ENCODE measurements around the gene HYI. TPM values are rescaled to one million over a fixed set of nuclear protein-coding genes. Genes with fewer than 3 reads are reported as not detected.
"Not testable (repeated sequence)": the region's sequence is repeated elsewhere in the genome, so short reads cannot be mapped to it uniquely, and the experiment has no call there.

The HYI gene, protein sequence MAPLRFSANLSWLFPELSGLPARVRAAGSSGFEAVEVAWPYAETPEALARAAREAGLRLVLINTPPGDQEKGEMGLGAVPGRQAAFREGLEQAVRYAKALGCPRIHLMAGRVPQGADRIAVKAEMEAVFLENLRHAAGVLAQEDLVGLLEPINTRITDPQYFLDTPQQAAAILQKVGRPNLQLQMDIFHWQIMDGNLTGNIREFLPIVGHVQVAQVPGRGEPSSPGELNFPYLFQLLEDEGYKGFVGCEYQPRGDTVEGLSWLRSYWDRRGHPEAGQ
- 12.1 and 16.7 TPM in 2 replicates for total RNA-seq (2014; rRNA removed; shearing (Covaris generic); ENCODE audit: low replicate concordance)

DNA sequence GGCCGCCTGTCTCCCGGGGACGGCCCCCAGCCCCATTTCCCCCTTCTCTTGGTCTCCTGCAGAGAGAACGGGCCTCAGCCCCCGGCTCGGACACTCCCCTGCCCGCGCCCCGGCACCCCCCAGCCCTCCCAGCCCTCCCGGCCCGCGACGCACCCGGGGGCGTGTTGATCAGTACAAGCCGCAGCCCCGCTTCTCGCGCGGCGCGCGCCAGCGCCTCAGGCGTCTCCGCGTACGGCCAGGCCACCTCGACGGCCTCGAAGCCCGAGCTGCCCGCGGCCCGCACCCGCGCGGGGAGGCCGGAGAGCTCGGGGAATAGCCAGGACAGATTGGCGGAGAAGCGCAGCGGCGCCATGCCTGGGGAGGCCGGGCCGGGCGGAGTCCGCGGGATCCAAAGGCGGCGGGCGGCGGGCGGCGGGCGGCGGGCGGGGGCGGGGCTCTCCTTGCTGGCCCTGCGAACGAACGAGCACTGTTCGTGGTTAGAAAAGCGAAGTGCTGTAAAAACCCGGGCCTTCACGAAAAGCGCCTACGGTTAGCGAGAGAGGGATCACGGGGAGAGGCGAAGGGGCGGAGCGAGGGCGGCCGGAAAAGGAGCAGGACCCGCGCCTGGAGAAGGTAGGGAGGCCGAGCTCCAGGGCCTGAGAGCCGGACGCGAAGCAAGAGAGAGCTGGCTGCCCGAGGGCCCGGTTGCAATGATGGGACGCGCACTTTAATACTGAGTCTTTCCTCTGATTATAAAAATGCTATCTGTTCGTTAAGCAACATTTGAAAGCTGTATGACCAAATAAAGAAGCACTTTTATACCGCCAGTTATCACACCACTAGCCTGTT, at the start of gene HYI:
TSS of gene HYI (minus strand) at position 490 of the 828 bp plus-strand sequence. CDS start at position 352, 138 bp downstream.
- DNase-seq, result peak; percentile 73
- Histone ChIP-seq H3K4me3 (peak within 1 kb of the TSS; percentile 23), H3K9me3 (no peaks in the 10 kb centered on the region; the same call in 1 of the 2 replicates), H3K27me3 (peaks cover 11% of the 10 kb centered on the region), H3K36me3 (peaks cover 15% of the 10 kb centered on the region)

- not testable (repeated sequence) for H3K4me3 ChIP-seq, H3K27me3 ChIP-seq, H3K9me3 ChIP-seq, DNase-seq, H3K36me3 ChIP-seq
Observed at GRCh38 chr1:43501806-43502205, 48.1 kb upstream of the HYI start.

DNA sequence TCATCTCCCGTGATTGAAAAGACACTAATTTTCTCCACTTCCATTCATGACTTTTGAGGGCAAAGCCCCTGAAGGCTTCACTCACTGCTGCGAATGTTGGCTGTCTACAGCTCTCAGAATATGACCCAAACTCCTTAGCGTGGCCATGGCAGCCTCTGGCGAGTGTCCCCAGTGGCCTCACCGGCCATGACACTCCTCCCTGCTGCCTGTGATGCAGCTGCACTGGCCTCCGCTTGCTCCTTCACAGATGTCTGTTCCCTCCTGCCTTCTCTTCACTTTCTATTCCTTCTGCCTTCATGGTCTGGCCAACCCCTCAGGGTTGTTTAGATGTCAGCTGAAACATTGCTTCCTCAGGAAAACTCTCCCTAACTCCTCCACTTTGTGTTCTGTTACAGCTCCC, 46.2 kb upstream of the HYI start:
- Histone ChIP-seq H3K36me3 (no peaks in the 10 kb centered on the region), H3K9me3 (no peaks in the 10 kb centered on the region), H3K27me3 (no peaks in the 10 kb centered on the region), H3K4me3 (no peak overlapping the region)
- no peak for DNase-seq

GRCh38 chr1:43495204-43495603, 41.5 kb upstream of the HYI start:
- DNase-seq, result no peak
- Histone ChIP-seq H3K4me3 (no peak overlapping the region), H3K27me3 (no peaks in the 10 kb centered on the region), H3K9me3 (peaks cover 20% of the 10 kb centered on the region), H3K36me3 (no peaks in the 10 kb centered on the region)

GRCh38 chr1:43493661-43494450, 40.1 kb upstream of the HYI start:
- DNase-seq, result no peak
- no peaks in the 10 kb centered on the region for H3K36me3 ChIP-seq

DNA sequence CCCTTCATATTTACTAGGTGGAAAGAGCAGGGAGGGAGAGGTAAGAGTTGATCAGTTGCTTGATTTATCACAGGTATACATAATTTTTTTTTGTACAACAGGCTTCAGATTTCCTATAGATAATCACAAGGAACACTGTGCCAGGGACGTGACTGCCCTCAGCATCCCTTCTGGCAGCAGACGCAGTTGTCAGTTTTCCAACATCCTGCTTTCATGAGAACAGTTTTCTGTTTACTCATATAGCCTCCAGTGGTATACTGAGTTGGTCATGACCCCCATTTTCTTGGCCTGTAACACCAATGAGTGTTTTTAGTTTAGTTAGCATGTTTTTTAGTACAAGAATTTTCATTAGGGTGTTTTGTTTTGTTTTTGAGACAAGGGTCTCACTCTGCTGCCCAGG, 39.1 kb upstream of the HYI start:
- Histone ChIP-seq H3K9me3 (peaks cover 26% of the 10 kb centered on the region), H3K36me3 (no peaks in the 10 kb centered on the region), H3K27me3 (no peaks in the 10 kb centered on the region), H3K4me3 (no peak overlapping the region)
- peak; percentile 85 for DNase-seq

More at GRCh38 chr1:43493661-43494450, 40.1 kb upstream of the HYI start:
- Histone ChIP-seq H3K4me3 (no peak overlapping the region), H3K27me3 (no peaks in the 10 kb centered on the region), H3K9me3 (peaks cover 24% of the 10 kb centered on the region)

DNA sequence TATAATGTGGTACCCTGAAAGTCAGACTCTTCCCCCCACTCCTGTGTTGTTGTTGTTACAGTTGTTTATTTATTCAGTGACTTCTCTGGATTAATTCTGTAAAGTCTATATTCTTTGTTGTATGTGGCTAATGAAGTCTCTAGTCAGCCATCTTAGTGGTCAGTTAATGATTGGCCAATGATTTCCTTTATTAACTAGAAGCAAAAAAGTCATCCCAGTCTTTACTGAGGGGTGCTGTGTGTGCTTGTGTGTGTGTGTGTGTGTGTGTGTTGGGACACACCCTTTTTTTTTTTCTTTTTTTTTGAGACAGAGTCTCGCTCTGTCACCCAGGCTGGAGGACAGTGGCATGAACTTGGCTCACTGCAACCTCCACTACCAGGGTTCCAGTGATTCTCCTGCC, 37.3 kb upstream of the HYI start:
- H3K36me3 ChIP-seq, result no peaks in the 10 kb centered on the region
- no peak for DNase-seq
- peaks cover 26% of the 10 kb centered on the region for H3K9me3 ChIP-seq
- H3K4me3 ChIP-seq, result no peak overlapping the region
- H3K27me3 ChIP-seq, result no peaks in the 10 kb centered on the region

GRCh38 chr1:43488165-43488564, 34.4 kb upstream of the HYI start:
- no peak for DNase-seq
- Histone ChIP-seq H3K36me3 (no peaks in the 10 kb centered on the region), H3K4me3 (no peak overlapping the region), H3K9me3 (peaks cover 26% of the 10 kb centered on the region), H3K27me3 (no peaks in the 10 kb centered on the region)

- Histone ChIP-seq H3K27me3 (no peaks in the 10 kb centered on the region), H3K36me3 (no peaks in the 10 kb centered on the region), H3K4me3 (no peak overlapping the region), H3K9me3 (peaks cover 2% of the 10 kb centered on the region)
- no peak for DNase-seq
Observed at GRCh38 chr1:43484367-43484766, 30.6 kb upstream of the HYI start.

- no peaks in the 10 kb centered on the region; the same call in none of the 2 replicates for H3K9me3 ChIP-seq
- H3K27me3 ChIP-seq, result no peaks in the 10 kb centered on the region
- no peak overlapping the region for H3K4me3 ChIP-seq
- no peaks in the 10 kb centered on the region for H3K36me3 ChIP-seq
- no peak for DNase-seq
Observed at GRCh38 chr1:43482215-43482614, 28.5 kb upstream of the HYI start.

DNA sequence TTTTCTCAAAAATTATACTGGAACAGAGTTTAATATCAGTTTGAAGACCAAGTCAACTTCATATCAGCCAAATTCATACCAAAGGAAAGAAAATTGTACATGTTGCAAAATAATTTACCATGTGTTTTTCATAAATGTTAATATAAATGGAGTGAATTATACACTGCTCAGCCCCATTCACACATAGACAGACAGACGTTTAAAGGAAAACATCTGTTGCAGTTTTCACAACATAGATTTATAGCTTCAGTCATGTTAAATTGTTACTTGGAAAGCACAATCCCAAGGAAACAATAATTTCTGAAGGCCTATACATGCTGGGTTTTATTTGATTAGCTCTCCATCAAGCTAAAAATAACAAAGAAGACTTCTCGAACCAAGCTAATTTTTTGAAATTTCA, 27.8 kb upstream of the HYI start:
- Histone ChIP-seq H3K27me3 (no peaks in the 10 kb centered on the region), H3K9me3 (no peaks in the 10 kb centered on the region; the same call in none of the 2 replicates), H3K36me3 (no peaks in the 10 kb centered on the region), H3K4me3 (no peak overlapping the region)
- no peak for DNase-seq

DNA sequence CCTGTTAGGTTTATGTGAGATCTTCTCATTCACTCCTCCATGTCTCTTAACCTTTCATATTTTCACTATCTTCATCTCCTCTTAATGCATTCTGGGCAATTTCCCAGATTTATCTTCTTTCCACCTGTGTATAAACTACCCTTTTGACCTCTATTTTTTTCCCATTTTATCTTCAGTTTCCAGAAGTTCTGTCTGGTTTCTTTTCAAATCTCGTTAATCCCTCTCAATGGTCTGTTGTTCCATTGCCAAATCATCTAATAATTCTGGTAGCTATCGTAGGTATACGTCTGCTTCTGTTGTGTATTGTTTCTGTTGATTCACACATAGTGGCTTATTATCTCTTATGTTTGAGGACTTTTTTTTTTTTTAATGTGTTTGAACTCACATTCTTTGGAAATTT, 25.7 kb upstream of the HYI start:
- no peak overlapping the region for H3K4me3 ChIP-seq
- no peaks in the 10 kb centered on the region for H3K27me3 ChIP-seq
- H3K36me3 ChIP-seq, result no peaks in the 10 kb centered on the region
- no peak for DNase-seq
- no peaks in the 10 kb centered on the region for H3K9me3 ChIP-seq

DNA sequence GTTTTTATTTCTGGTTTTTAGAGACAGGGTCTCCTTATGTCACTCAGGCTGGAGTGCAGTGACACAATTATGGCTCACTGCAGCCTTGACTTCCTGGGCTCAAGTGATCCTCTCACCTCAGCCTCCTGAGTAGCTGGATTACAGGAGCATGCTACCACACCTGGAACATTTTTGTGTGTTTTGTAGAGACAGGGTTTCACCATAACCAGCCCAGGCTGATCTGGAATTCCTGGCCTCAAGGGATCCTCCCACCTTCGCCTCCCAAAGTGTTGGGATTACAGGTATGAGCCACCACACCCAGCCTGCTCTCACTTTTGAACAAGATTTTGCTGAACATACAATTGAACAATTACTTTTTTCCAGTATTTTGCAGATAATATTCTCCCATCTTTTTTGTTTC, 24.0 kb upstream of the HYI start:
- DNase-seq, result no peak
- Histone ChIP-seq H3K9me3 (no peaks in the 10 kb centered on the region), H3K4me3 (no peak overlapping the region), H3K36me3 (no peaks in the 10 kb centered on the region), H3K27me3 (no peaks in the 10 kb centered on the region)

DNA sequence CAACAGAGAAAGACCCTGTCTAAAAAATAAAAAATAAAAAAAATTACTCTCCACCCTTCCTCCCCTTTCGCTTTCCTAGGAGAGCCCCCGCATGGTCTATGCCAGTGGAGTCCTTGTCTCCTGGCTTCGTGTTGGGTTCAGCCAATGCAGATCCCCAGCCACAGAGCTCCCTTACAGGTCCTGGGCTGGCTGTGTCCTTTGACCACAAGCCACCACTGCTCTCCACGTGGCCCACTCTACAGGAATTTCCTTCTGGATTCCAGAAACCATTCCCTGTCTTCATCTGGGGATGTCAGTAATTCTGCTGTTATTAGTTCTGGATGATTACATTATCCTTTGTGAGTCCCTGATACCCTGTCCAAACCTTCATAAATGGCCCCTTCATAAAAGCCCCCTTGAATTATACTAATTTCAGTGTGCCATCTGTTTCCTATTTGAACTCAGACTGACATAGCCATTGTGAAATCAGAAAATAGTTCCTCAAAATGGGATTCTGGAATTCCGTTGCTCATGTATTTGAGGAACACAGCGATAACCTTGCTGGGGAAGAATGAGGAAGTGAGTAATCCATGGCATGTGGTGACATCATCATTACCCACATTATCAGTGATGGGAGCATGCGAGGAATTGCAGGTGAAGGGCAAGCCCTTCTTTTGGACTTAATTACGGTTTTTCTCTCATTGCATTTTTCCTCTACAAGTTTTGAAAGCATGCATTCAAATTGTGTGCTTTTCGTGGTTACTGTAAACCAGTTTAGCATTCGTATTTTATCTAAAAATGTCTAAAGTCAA, 22.1 kb upstream of the HYI start:
- H3K27me3 ChIP-seq, H3K36me3 ChIP-seq, DNase-seq, H3K4me3 ChIP-seq, H3K9me3 ChIP-seq: not testable (repeated sequence)

- no peaks in the 10 kb centered on the region for H3K27me3 ChIP-seq
- H3K36me3 ChIP-seq, result no peaks in the 10 kb centered on the region
- no peak for DNase-seq
- no peaks in the 10 kb centered on the region for H3K9me3 ChIP-seq
- H3K4me3 ChIP-seq, result no peak overlapping the region
Observed at GRCh38 chr1:43473463-43473862, 19.7 kb upstream of the HYI start.

DNA sequence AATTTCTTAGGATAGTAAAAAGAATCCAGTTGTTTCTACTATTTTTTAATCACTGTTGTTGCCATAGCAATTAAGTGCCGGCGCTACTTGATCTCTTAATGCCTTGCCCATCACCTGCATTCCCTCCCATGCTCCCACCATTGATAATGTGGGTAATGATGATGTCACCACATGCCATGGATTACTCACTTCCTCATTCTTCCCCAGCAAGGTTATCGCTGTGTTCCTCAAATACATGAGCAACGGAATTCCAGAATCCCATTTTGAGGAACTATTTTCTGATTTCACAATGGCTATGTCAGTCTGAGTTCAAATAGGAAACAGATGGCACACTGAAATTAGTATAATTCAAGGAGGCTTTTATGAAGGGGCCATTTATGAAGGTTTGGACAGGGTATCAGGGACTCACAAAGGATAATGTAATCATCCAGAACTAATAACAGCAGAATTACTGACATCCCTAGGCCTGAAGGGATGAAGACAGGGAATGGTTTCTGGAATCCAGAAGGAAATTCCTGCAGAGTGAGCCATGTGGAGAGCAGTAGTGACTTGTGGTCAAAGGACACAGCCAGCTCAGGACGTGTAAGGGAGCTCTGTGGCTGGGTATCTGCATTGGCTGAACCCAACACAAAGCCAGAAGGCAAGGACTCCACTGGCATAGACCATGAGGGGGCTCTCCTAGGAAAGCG, 18.9 kb upstream of the HYI start:
- not testable (repeated sequence) for H3K27me3 ChIP-seq, H3K36me3 ChIP-seq, H3K4me3 ChIP-seq, H3K9me3 ChIP-seq
- peak; percentile 79 for DNase-seq
